Activated naive CD8-positive, alpha-beta T cell treated with anti-CD3 and anti-CD28 coated beads, Interleukin-2, amount 10 ng/mL, durations not matched to agents 7 days and 5 days (primary cell): ENCODE results near the gene LDLRAP1. TPM values are rescaled to one million over a fixed set of nuclear protein-coding genes. Genes with fewer than 3 reads are reported as not detected.
A peak's percentile ranks its signal among the peaks of the same experiment; 100 is the strongest.

ENCODE experiments used
- ATAC-seq: fragments of 150-1000 bp; cut with Tn5 transposase; one replicate; pipeline ENCODE4 v1.10.0; 2021; ENCODE audit warnings: low read depth, moderate library complexity
- POLR2A ChIA-PET: fragments of 350-600 bp; sonication (Branson Sonifier 250); formaldehyde crosslinking; loops from one replicate; lab custom pipeline; 2021; ENCODE audit warnings: antibody characterized with exemption; lab: Charles Lee
- DNase-seq: peaks from one replicate; pipeline ENCODE4 v3.0.0; 2021
- H3K27ac Mint-ChIP-seq: one replicate; pipeline ENCODE4 v1.8.0; 2022; ENCODE audit warnings: mild to moderate bottlenecking, mixed read lengths
- H3K27me3 Mint-ChIP-seq: one replicate; pipeline ENCODE4 v1.8.0; 2022; ENCODE audit warnings: mild to moderate bottlenecking, moderate library complexity, mixed read lengths
- H3K36me3 Mint-ChIP-seq: one replicate; pipeline ENCODE4 v1.8.0; 2021; ENCODE audit warnings: mild to moderate bottlenecking, mixed read lengths
- H3K4me1 Mint-ChIP-seq: one replicate; pipeline ENCODE4 v1.8.0; 2021; ENCODE audit warnings: mixed read lengths
- H3K4me3 Mint-ChIP-seq: one replicate; pipeline ENCODE4 v1.8.0; 2022; ENCODE audit warnings: mild to moderate bottlenecking, moderate library complexity, mixed read lengths
- H3K9me3 Mint-ChIP-seq: one replicate; pipeline ENCODE4 v1.8.0; 2021; ENCODE audit warnings: mixed read lengths
- total RNA-seq, 2 experiments: library from RNA; stranded (reverse); gene quantifications; one replicate each; pipeline ENCODE4 v1.2.3, GENCODE V29; 2021

The LDLRAP1 gene
- total RNA-seq, 2 experiments from 2014 or later, result 77.3 to 79.6 TPM

GRCh38 chr1:25563330-25564215 lies 20.2 kb downstream of the LDLRAP1 start:
- H3K27me3 Mint-ChIP-seq, result no peaks in the 10 kb centered on the region
- POLR2A ChIA-PET, result interaction anchor here (0.6 to 4.7 kb wide), 2 partner anchors 13 to 837 kb away, joined by 4 to 56 read pairs; no protein-coding TSS in a partner anchor

GRCh38 chr1:25564777-25565574 lies 21.6 kb downstream of the LDLRAP1 start:
- DNase-seq (peak; percentile 59), ATAC-seq (peak; percentile 35)
- Mint-ChIP-seq H3K4me1 (peaks cover 78% of the 10 kb centered on the region), H3K9me3 (no peaks in the 10 kb centered on the region), H3K27me3 (no peaks in the 10 kb centered on the region), H3K4me3 (peak overlapping the region; percentile 85), H3K27ac (peak overlapping the region; percentile 97), H3K36me3 (peaks cover 7% of the 10 kb centered on the region)
- POLR2A ChIA-PET, result interaction anchor here (1.0 to 4.7 kb wide), 8 partner anchors 11 to 255 kb away, joined by 3 to 56 read pairs (median 8); partner anchors contain the start of genes LDLRAP1 and MTFR1L

More at GRCh38 chr1:25563330-25564215, 20.2 kb downstream of the LDLRAP1 start:
- Mint-ChIP-seq H3K4me1 (peaks cover 83% of the 10 kb centered on the region), H3K27ac (peak overlapping the region; percentile 98), H3K9me3 (no peaks in the 10 kb centered on the region), H3K4me3 (peak overlapping the region; percentile 85), H3K36me3 (peaks cover 8% of the 10 kb centered on the region)
- DNase-seq (no peak), ATAC-seq (no peak)

GRCh38 chr1:25565626-25566025 lies 22.2 kb downstream of the LDLRAP1 start:
- Mint-ChIP-seq H3K27ac (peak overlapping the region; percentile 97), H3K27me3 (no peaks in the 10 kb centered on the region), H3K36me3 (peaks cover 7% of the 10 kb centered on the region), H3K4me3 (peak overlapping the region; percentile 86), H3K4me1 (peaks cover 72% of the 10 kb centered on the region), H3K9me3 (no peaks in the 10 kb centered on the region)
- no peak for ATAC-seq
- no peak for DNase-seq
- POLR2A ChIA-PET, result interaction anchor here (1.0 to 4.7 kb wide), 8 partner anchors 11 to 255 kb away, joined by 3 to 56 read pairs (median 8); partner anchors contain the start of genes LDLRAP1 and MTFR1L

- Mint-ChIP-seq H3K4me3 (peak overlapping the region; percentile 86), H3K36me3 (peaks cover 7% of the 10 kb centered on the region), H3K9me3 (no peaks in the 10 kb centered on the region), H3K27ac (peak overlapping the region; percentile 97), H3K27me3 (no peaks in the 10 kb centered on the region), H3K4me1 (peaks cover 66% of the 10 kb centered on the region)
- ATAC-seq (no peak), DNase-seq (no peak)
- POLR2A ChIA-PET, result interaction anchor here (1.0 to 4.7 kb wide), 6 partner anchors 10 to 254 kb away, joined by 3 to 56 read pairs (median 6); partner anchors contain the start of genes LDLRAP1 and MTFR1L
Measured at GRCh38 chr1:25566176-25566729, 22.8 kb downstream of the LDLRAP1 start.

GRCh38 chr1:25566730-25567341 lies 23.4 kb downstream of the LDLRAP1 start:
- Mint-ChIP-seq H3K4me3 (peak overlapping the region; percentile 86), H3K27ac (peak overlapping the region; percentile 97), H3K36me3 (peaks cover 7% of the 10 kb centered on the region), H3K4me1 (peaks cover 60% of the 10 kb centered on the region), H3K27me3 (no peaks in the 10 kb centered on the region), H3K9me3 (no peaks in the 10 kb centered on the region)
- ATAC-seq (peak; percentile 29), DNase-seq (peak; percentile 67)
- POLR2A ChIA-PET, result interaction anchor here (1.0 to 4.7 kb wide), 5 partner anchors 9 to 254 kb away, joined by 3 to 56 read pairs (median 4); partner anchors contain the start of genes LDLRAP1 and MTFR1L

GRCh38 chr1:25567710-25568089 lies 24.3 kb downstream of the LDLRAP1 start:
- H3K27ac Mint-ChIP-seq, result peak overlapping the region; percentile 80
- no peak for DNase-seq
- H3K4me3 Mint-ChIP-seq, result no peak overlapping the region
- H3K36me3 Mint-ChIP-seq, result peaks cover 7% of the 10 kb centered on the region
- no peaks in the 10 kb centered on the region for H3K9me3 Mint-ChIP-seq
- POLR2A ChIA-PET, result interaction anchor here (1.7 kb wide), 1 partner anchor 24 kb away, joined by 4 read pairs; the partner anchor contains the start of gene LDLRAP1
- H3K4me1 Mint-ChIP-seq, result peaks cover 54% of the 10 kb centered on the region
- ATAC-seq, result no peak
- H3K27me3 Mint-ChIP-seq, result no peaks in the 10 kb centered on the region

- ATAC-seq, result no peak
- no peaks in the 10 kb centered on the region for H3K27me3 Mint-ChIP-seq
- DNase-seq, result no peak
- H3K27ac Mint-ChIP-seq, result peak overlapping the region; percentile 80
- H3K9me3 Mint-ChIP-seq, result no peaks in the 10 kb centered on the region
- H3K4me3 Mint-ChIP-seq, result no peak overlapping the region
- H3K4me1 Mint-ChIP-seq, result peaks cover 51% of the 10 kb centered on the region
- peaks cover 7% of the 10 kb centered on the region for H3K36me3 Mint-ChIP-seq
- POLR2A ChIA-PET, result no interaction called here
Measured at GRCh38 chr1:25568090-25568833, 24.9 kb downstream of the LDLRAP1 start.

GRCh38 chr1:25568834-25569596 lies 25.6 kb downstream of the LDLRAP1 start:
- H3K36me3 Mint-ChIP-seq, result peaks cover 5% of the 10 kb centered on the region
- H3K4me3 Mint-ChIP-seq, result no peak overlapping the region
- H3K27me3 Mint-ChIP-seq, result no peaks in the 10 kb centered on the region
- H3K27ac Mint-ChIP-seq, result no peak overlapping the region
- H3K9me3 Mint-ChIP-seq, result no peaks in the 10 kb centered on the region
- DNase-seq (no peak), ATAC-seq (no peak)
- H3K4me1 Mint-ChIP-seq, result peaks cover 49% of the 10 kb centered on the region
- POLR2A ChIA-PET, result no interaction called here

GRCh38 chr1:25569597-25570396 lies 26.4 kb downstream of the LDLRAP1 start:
- H3K9me3 Mint-ChIP-seq, result no peaks in the 10 kb centered on the region
- POLR2A ChIA-PET, result no interaction called here
- no peak overlapping the region for H3K27ac Mint-ChIP-seq

GRCh38 chr1:25570798-25571521 lies 27.6 kb downstream of the LDLRAP1 start:
- H3K27me3 Mint-ChIP-seq, result no peaks in the 10 kb centered on the region
- no peak overlapping the region for H3K4me3 Mint-ChIP-seq
- H3K27ac Mint-ChIP-seq, result no peak overlapping the region
- no peaks in the 10 kb centered on the region for H3K9me3 Mint-ChIP-seq
- POLR2A ChIA-PET, result no interaction called here
- DNase-seq (no peak), ATAC-seq (no peak)
- peaks cover 32% of the 10 kb centered on the region for H3K4me1 Mint-ChIP-seq
- peaks cover 2% of the 10 kb centered on the region for H3K36me3 Mint-ChIP-seq

More at GRCh38 chr1:25569597-25570396, 26.4 kb downstream of the LDLRAP1 start:
- Mint-ChIP-seq H3K4me1 (peaks cover 42% of the 10 kb centered on the region), H3K36me3 (peaks cover 2% of the 10 kb centered on the region), H3K4me3 (no peak overlapping the region), H3K27me3 (no peaks in the 10 kb centered on the region)
- ATAC-seq (no peak), DNase-seq (no peak)
